Neural progenitor cell (in vitro differentiated cells): ENCODE data around the gene DLGAP4. TPM values are rescaled to one million over a fixed set of nuclear protein-coding genes. Genes with fewer than 3 reads are reported as not detected.
A peak's percentile ranks its signal among the peaks of the same experiment; 100 is the strongest.
"Not testable (repeated sequence)": the region's sequence is repeated elsewhere in the genome, so short reads cannot be mapped to it uniquely, and the experiment has no call there.

Experiments
- DNase-seq: peaks from one replicate; pipeline ENCODE4 v3.0.0-alpha.2; 2016; ENCODE audit warnings: low spot score
- H2AFZ ChIP-seq: fragments of 200-600 bp; sonication (generic); replicated peaks from 2 replicates; pipeline ENCODE4 v1.6.1; 2016; ENCODE audit warnings: antibody characterized with exemption
- H3F3A ChIP-seq: fragments of 200-600 bp; sonication (generic); 2 replicates; pipeline ENCODE4 v1.6.1; 2016; ENCODE audit warnings: antibody characterized with exemption, low read depth
- H3K27ac ChIP-seq: fragments of 200-600 bp; sonication (generic); 2 replicates; pipeline ENCODE4 v1.5.1; 2016; ENCODE audit warnings: mild to moderate bottlenecking
- H3K27me3 ChIP-seq: fragments of 200-600 bp; sonication (generic); 2 replicates; pipeline ENCODE4 v1.6.1; 2016; ENCODE audit warnings: mild to moderate bottlenecking, moderate library complexity
- H3K36me3 ChIP-seq: fragments of 200-600 bp; sonication (generic); 2 replicates; pipeline ENCODE4 v1.5.1; 2016
- H3K4me1 ChIP-seq: fragments of 200-600 bp; sonication (generic); 2 replicates; pipeline ENCODE4 v1.6.1; 2016; ENCODE audit warnings: mixed run types
- H3K4me2 ChIP-seq: fragments of 200-600 bp; sonication (generic); 2 replicates; pipeline ENCODE4 v1.6.1; 2016
- H3K4me3 ChIP-seq: fragments of 200-600 bp; sonication (generic); 2 replicates; pipeline ENCODE4 v1.5.1; 2016
- H3K79me2 ChIP-seq: fragments of 200-600 bp; sonication (generic); 2 replicates; pipeline ENCODE4 v1.6.1; 2016; ENCODE audit warnings: low read depth
- H3K9ac ChIP-seq: fragments of 200-600 bp; sonication (generic); 2 replicates; pipeline ENCODE4 v1.6.1; 2016
- H3K9me3 ChIP-seq: fragments of 200-600 bp; sonication (generic); 2 replicates; pipeline ENCODE4 v1.5.1; 2016; ENCODE audit warnings: low read depth
- H4K20me1 ChIP-seq: fragments of 200-600 bp; sonication (generic); 2 replicates; pipeline ENCODE4 v1.6.1; 2016; ENCODE audit warnings: low read depth
- H3K27ac Mint-ChIP-seq: 3 replicates; pipeline ENCODE4 v1.8.0; 2021; ENCODE audit warnings: mixed read lengths
- H3K27me3 Mint-ChIP-seq: 2 replicates; pipeline ENCODE4 v1.8.0; 2022; ENCODE audit warnings: low read depth, mild to moderate bottlenecking, inconsistent platforms, moderate library complexity, mixed read lengths; ENCODE audit not compliant: insufficient read depth
- H3K36me3 Mint-ChIP-seq: 3 replicates; pipeline ENCODE4 v1.8.0; 2021; ENCODE audit warnings: mixed read lengths
- H3K4me1 Mint-ChIP-seq: 3 replicates; pipeline ENCODE4 v1.8.0; 2021; ENCODE audit warnings: mixed read lengths
- H3K4me3 Mint-ChIP-seq: 3 replicates; pipeline ENCODE4 v1.8.0; 2021; ENCODE audit warnings: mild to moderate bottlenecking, moderate library complexity, mixed read lengths
- H3K9me3 Mint-ChIP-seq: 3 replicates; pipeline ENCODE4 v1.8.0; 2020; ENCODE audit warnings: mixed read lengths
- EZH2 ChIP-seq: fragments of 200-600 bp; sonication (generic); IDR thresholded peaks from 2 replicates; pipeline ENCODE4 v1.6.1; 2017; ENCODE audit warnings: antibody characterized with exemption, mild to moderate bottlenecking, moderate library complexity
- EZH2phosphoT487 ChIP-seq: fragments of 200-600 bp; sonication (generic); IDR thresholded peaks from 2 replicates; pipeline ENCODE4 v1.6.1; 2017; ENCODE audit warnings: antibody characterized with exemption
- total RNA-seq: library from RNA; depleted of rRNA; stranded (reverse); fragments of >200 nt; gene quantifications from 2 replicates; pipeline ENCODE4 v1.2.3, GENCODE V29; 2015; ENCODE audit warnings: low replicate concordance
- TF ChIP-seq, protein P1 (sequence below): fragments of 200-600 bp; sonication (generic); IDR thresholded peaks from 2 replicates; pipeline ENCODE4 v1.5.1; 2017; ENCODE audit warnings: antibody characterized with exemption, mild to moderate bottlenecking

DLGAP4 gene
- total RNA-seq, 1 donor from 2014 or later, result 21.7 TPM

DNA sequence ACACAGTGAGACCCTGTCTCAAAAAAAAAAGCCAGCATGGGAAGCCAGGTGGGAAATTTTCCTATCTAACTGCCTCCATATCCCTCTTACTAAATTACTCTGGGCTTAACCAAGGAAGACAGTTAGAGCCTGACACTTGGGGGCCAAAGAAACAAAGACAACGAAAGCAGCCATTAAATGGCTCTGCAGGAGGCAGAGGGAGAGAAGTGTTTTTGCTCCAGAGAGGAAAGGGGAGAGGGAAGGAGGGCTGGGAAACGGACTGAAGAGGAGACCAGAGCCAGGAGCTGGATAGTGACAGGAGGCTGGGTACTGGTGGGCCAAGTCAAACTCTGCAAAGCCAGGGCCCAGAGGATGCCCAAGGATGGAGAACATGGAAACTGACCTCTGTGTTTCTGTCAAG is 256.6 kb downstream of the DLGAP4 start:
- H3K4me1 ChIP-seq, result peaks cover 13% of the 10 kb centered on the region
- peaks cover 11% of the 10 kb centered on the region for H3F3A ChIP-seq
- no peak overlapping the region for H3K9ac ChIP-seq
- Mint-ChIP-seq H3K27ac (peak overlapping the region; percentile 18), H3K36me3 (peaks cover 2% of the 10 kb centered on the region), H3K9me3 (peaks cover 9% of the 10 kb centered on the region), H3K4me1 (peaks cover 11% of the 10 kb centered on the region), H3K4me3 (peak overlapping the region; percentile 24), H3K27me3 (peaks cover 2% of the 10 kb centered on the region)
- H3K4me2 ChIP-seq, result peak overlapping the region; percentile 28
- no peak for TF ChIP-seq EZH2
- no peak for TF ChIP-seq EZH2phosphoT487
- H3K9me3 ChIP-seq, result no peaks in the 10 kb centered on the region
- no peak overlapping the region for H2AFZ ChIP-seq
- no peaks in the 10 kb centered on the region for H4K20me1 ChIP-seq
- peak overlapping the region; percentile 64 for H3K27ac ChIP-seq
- H3K79me2 ChIP-seq, result no peaks in the 10 kb centered on the region
- H3K36me3 ChIP-seq, result no peaks in the 10 kb centered on the region
- no peaks in the 10 kb centered on the region for H3K27me3 ChIP-seq
- no peak overlapping the region for H3K4me3 ChIP-seq
- peak; percentile 45 for DNase-seq

DNA sequence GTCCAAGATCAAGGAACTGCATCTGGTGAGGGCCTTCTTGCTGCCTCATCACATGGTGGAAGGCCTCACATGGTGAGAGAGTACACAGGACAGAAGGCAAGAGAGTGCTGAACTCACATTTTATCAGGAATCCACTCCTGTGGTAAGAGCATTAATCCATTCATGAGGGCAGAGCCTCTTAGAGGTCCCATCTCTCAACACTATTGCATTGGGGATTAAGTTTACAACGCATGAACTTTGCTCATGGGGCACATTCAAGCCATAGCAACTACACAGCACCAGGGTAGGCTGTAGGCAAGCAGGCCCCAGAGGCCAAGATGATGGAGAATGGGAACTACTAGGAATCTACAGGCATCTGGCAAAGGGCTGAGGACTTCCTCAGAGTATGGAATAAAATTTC is 257.2 kb downstream of the DLGAP4 start:
- H3K4me3 ChIP-seq, result no peak overlapping the region
- H3K4me2 ChIP-seq, result no peak overlapping the region
- H3K36me3 Mint-ChIP-seq, result peaks cover 2% of the 10 kb centered on the region

DNA sequence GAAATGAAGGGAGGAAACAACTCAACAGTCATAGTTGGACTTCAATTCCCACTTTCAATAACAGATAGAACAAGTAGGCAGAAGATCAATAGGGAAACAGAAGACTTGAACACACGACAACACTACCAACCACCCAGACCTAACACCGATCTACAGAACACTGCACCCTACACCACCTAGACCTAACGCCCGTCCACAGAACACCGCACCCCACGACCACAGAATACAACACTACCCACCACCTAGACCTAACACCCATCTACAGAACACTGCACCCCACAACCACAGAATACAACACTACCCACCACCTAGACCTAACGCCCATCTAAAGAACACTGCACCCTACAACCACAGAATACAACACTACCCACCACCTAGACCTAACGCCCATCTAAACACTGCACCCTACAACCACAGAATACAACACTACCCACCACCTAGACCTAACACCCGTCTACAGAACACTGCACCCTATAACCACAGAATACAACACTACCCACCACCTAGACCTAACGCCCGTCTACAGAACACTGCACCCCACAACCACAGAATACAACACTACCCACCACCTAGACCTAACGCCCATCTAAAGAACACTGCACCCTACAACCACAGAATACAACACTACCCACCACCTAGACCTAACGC is 258.1 kb downstream of the DLGAP4 start:
- DNase-seq, H3K9me3 ChIP-seq, H3K4me3 Mint-ChIP-seq: not testable (repeated sequence)

More for the DNA sequence above, 257.2 kb downstream of the DLGAP4 start:
- peaks cover 13% of the 10 kb centered on the region for H3K4me1 ChIP-seq
- Mint-ChIP-seq H3K4me1 (peaks cover 11% of the 10 kb centered on the region), H3K27me3 (peaks cover 2% of the 10 kb centered on the region), H3K4me3 (no peak overlapping the region), H3K9me3 (peaks cover 9% of the 10 kb centered on the region), H3K27ac (peak overlapping the region; percentile 18)
- H2AFZ ChIP-seq, result no peak overlapping the region
- no peaks in the 10 kb centered on the region for H3K9me3 ChIP-seq
- H3K36me3 ChIP-seq, result no peaks in the 10 kb centered on the region
- TF ChIP-seq EZH2, result no peak
- no peak for TF ChIP-seq EZH2phosphoT487
- TF ChIP-seq, protein P1, sequence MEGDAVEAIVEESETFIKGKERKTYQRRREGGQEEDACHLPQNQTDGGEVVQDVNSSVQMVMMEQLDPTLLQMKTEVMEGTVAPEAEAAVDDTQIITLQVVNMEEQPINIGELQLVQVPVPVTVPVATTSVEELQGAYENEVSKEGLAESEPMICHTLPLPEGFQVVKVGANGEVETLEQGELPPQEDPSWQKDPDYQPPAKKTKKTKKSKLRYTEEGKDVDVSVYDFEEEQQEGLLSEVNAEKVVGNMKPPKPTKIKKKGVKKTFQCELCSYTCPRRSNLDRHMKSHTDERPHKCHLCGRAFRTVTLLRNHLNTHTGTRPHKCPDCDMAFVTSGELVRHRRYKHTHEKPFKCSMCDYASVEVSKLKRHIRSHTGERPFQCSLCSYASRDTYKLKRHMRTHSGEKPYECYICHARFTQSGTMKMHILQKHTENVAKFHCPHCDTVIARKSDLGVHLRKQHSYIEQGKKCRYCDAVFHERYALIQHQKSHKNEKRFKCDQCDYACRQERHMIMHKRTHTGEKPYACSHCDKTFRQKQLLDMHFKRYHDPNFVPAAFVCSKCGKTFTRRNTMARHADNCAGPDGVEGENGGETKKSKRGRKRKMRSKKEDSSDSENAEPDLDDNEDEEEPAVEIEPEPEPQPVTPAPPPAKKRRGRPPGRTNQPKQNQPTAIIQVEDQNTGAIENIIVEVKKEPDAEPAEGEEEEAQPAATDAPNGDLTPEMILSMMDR, result no peak
- peak overlapping the region; percentile 64 for H3K27ac ChIP-seq
- H3F3A ChIP-seq, result peaks cover 11% of the 10 kb centered on the region
- H3K79me2 ChIP-seq, result no peaks in the 10 kb centered on the region
- DNase-seq, result no peak
- no peak overlapping the region for H3K9ac ChIP-seq
- H3K27me3 ChIP-seq, result no peaks in the 10 kb centered on the region
- H4K20me1 ChIP-seq, result no peaks in the 10 kb centered on the region

DNA sequence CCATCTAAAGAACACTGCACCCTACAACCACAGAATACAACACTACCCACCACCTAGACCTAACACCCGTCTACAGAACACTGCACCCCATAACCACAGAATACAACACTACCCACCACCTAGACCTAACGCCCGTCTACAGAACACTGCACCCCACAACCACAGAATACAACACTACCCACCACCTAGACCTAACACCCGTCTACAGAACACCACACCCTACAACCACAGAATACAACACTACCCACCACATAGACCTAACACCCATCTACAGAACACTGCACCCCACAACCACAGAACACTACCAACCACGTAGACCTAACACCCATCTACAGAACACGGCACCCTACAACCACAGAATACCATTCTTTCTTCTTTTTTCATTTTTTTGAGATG is 258.6 kb downstream of the DLGAP4 start:
- not testable (repeated sequence) for H3K27ac Mint-ChIP-seq, H3K36me3 Mint-ChIP-seq

More for the DNA sequence above, 258.1 kb downstream of the DLGAP4 start:
- not testable (repeated sequence) for H4K20me1 ChIP-seq, H2AFZ ChIP-seq, H3K79me2 ChIP-seq, H3K9me3 Mint-ChIP-seq, H3K27ac Mint-ChIP-seq, H3K9ac ChIP-seq, H3K4me3 ChIP-seq, H3K27me3 Mint-ChIP-seq, H3K27me3 ChIP-seq, H3K36me3 Mint-ChIP-seq, H3K36me3 ChIP-seq, H3K4me2 ChIP-seq, H3K27ac ChIP-seq
- peaks cover 11% of the 10 kb centered on the region for H3K4me1 Mint-ChIP-seq
- peaks cover 13% of the 10 kb centered on the region for H3K4me1 ChIP-seq
- peaks cover 11% of the 10 kb centered on the region for H3F3A ChIP-seq

DNA sequence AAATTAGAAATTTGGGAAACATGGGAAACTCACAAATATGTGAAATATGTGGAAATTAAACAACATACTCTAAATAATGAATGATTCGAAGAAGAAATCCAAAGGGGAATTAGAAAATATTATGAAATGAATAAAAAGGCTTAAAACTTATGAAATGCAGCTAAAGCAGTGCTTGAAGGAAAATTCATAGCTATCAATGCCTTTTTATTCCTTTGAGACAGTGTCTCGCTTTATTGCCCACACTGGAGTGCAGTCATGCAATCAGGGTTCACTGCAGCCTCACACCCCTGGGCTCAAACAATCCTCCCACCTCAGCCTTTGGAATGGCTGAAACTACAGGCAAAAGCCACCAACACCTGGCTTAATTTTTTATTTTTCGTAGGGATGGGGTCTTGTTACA is 259.4 kb downstream of the DLGAP4 start:
- Histone ChIP-seq H3K9ac (no peak overlapping the region), H3F3A (peaks cover 11% of the 10 kb centered on the region), H3K27me3 (no peaks in the 10 kb centered on the region), H3K4me3 (no peak overlapping the region), H3K9me3 (no peaks in the 10 kb centered on the region), H4K20me1 (no peaks in the 10 kb centered on the region), H3K27ac (no peak overlapping the region), H3K4me1 (peaks cover 13% of the 10 kb centered on the region), H2AFZ (no peak overlapping the region), H3K79me2 (no peaks in the 10 kb centered on the region), H3K36me3 (no peaks in the 10 kb centered on the region), H3K4me2 (no peak overlapping the region)
- Mint-ChIP-seq H3K9me3 (peaks cover 9% of the 10 kb centered on the region), H3K4me1 (peaks cover 16% of the 10 kb centered on the region), H3K27ac (no peak overlapping the region), H3K27me3 (peaks cover 2% of the 10 kb centered on the region), H3K4me3 (no peak overlapping the region), H3K36me3 (peaks cover 2% of the 10 kb centered on the region)
- TF ChIP-seq EZH2phosphoT487 (no peak), EZH2 (no peak)
- TF ChIP-seq, protein P1, result no peak
- DNase-seq, result no peak

More for the DNA sequence above, 258.6 kb downstream of the DLGAP4 start:
- not testable (repeated sequence) for H3K27ac ChIP-seq, H3K9ac ChIP-seq, H3K4me3 ChIP-seq, H3K4me3 Mint-ChIP-seq, H3K9me3 Mint-ChIP-seq, H3K27me3 Mint-ChIP-seq, H3K27me3 ChIP-seq, H2AFZ ChIP-seq, H3K4me2 ChIP-seq, H3K36me3 ChIP-seq, H3K9me3 ChIP-seq, H4K20me1 ChIP-seq, H3K79me2 ChIP-seq, DNase-seq
- H3K4me1 Mint-ChIP-seq, result peaks cover 14% of the 10 kb centered on the region
- Histone ChIP-seq H3F3A (peaks cover 11% of the 10 kb centered on the region), H3K4me1 (peaks cover 13% of the 10 kb centered on the region)
